Transverse colon (tissue), 3 donors: Measurements from ENCODE around the gene DRC3.

Experiments used
- POLR2A ChIP-seq: fragments of 450-650 bp; IDR thresholded peaks from one replicate; pipeline ENCODE4 v1.6.1; 2016; ENCODE audit warnings: antibody characterized with exemption, mild to moderate bottlenecking, moderate library complexity
- TF ChIP-seq, protein P1 (sequence below), 5 experiments: fragments of 200-600 bp in 3 of 5; fragments of 450-650 bp in 2 of 5; sonication (generic) in 3 of 5; IDR thresholded peaks; 1 replicate in 2 of 5; 2 replicates in 3 of 5; pipeline ENCODE4 v1.5.1; 2016 to 2017; ENCODE audit warnings: antibody characterized with exemption in 5 of 5, inconsistent platforms in 3 of 5, mild to moderate bottlenecking in 2 of 5, moderate library complexity in 1 of 5

DNA sequence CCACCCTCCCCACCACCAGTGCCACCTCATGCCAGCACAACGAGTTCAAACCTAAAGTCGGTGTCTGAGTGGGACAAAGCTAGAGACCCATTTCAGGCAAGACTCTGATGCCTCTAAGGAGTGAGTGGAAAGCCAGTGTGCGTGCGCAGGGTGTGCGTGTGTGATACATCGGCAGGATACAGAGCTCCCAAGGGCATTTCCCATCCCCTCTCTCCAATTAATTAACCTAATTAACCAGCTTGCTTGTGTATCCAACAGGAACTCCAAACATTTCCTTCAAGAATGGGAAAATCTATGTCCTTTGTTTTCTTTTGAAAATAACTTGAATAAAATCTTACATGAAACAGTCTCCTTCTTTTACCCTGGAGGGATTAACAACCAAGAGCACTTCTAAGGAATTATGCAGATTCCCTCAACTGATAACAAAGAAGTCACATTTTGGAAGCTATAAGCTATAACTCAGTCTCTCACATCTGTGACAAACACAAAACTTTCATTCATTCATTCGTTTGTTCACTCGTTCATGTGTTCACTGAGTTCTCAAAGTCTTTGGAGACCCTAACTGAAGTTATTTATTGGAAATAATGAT lies 56.4 kb downstream of the DRC3 start:
- TF ChIP-seq, protein P1, sequence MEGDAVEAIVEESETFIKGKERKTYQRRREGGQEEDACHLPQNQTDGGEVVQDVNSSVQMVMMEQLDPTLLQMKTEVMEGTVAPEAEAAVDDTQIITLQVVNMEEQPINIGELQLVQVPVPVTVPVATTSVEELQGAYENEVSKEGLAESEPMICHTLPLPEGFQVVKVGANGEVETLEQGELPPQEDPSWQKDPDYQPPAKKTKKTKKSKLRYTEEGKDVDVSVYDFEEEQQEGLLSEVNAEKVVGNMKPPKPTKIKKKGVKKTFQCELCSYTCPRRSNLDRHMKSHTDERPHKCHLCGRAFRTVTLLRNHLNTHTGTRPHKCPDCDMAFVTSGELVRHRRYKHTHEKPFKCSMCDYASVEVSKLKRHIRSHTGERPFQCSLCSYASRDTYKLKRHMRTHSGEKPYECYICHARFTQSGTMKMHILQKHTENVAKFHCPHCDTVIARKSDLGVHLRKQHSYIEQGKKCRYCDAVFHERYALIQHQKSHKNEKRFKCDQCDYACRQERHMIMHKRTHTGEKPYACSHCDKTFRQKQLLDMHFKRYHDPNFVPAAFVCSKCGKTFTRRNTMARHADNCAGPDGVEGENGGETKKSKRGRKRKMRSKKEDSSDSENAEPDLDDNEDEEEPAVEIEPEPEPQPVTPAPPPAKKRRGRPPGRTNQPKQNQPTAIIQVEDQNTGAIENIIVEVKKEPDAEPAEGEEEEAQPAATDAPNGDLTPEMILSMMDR (IDR thresholded peaks at IDR 0.05): no peak
- no peak for TF ChIP-seq POLR2A
